ENCODE measurements around the gene PDE1C. TPM values are rescaled to one million over a fixed set of nuclear protein-coding genes. Genes with fewer than 3 reads are reported as not detected.
A peak's percentile ranks its signal among the peaks of the same experiment; 100 is the strongest.

The PDE1C gene
- total and polyA plus RNA-seq, 11 donors = 35.3 to 307 (median 141) TPM

GRCh38 chr7:32072397-32072796, 2.2 kb upstream of the PDE1C start:
- intact Hi-C loops (cut with DNase I) = loop anchor here in 8 of 10 donors (2.0 to 10.0 kb wide), 7 partner anchors 80 to 330 kb away; no protein-coding TSS in a partner anchor
- ATAC-seq = peak in 3 of 4 donors; percentile 9 to 55 (median 47)
- H3K36me3 ChIP-seq = no peaks in the 10 kb centered on the region
- WGBS, 4 donors = 23 to 50% (median 33%) methylated on average over 2 of the region's 2 CpGs
- peak in 1 of 5 donors; percentile 46 for DNase-seq
- TF ChIP-seq POLR2A (IDR thresholded peaks at IDR 0.05) = no peak
- TF ChIP-seq, protein P1, sequence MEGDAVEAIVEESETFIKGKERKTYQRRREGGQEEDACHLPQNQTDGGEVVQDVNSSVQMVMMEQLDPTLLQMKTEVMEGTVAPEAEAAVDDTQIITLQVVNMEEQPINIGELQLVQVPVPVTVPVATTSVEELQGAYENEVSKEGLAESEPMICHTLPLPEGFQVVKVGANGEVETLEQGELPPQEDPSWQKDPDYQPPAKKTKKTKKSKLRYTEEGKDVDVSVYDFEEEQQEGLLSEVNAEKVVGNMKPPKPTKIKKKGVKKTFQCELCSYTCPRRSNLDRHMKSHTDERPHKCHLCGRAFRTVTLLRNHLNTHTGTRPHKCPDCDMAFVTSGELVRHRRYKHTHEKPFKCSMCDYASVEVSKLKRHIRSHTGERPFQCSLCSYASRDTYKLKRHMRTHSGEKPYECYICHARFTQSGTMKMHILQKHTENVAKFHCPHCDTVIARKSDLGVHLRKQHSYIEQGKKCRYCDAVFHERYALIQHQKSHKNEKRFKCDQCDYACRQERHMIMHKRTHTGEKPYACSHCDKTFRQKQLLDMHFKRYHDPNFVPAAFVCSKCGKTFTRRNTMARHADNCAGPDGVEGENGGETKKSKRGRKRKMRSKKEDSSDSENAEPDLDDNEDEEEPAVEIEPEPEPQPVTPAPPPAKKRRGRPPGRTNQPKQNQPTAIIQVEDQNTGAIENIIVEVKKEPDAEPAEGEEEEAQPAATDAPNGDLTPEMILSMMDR (IDR thresholded peaks at IDR 0.05) = peak in 6 of 12 donors; percentile 4 to 29 (median 16)
- peaks cover 0 to 23% (median 0%) of the 10 kb centered on the region in 9 donors for H3K27me3 ChIP-seq
- H3K4me1 ChIP-seq = peaks cover 0 to 37% (median 10%) of the 10 kb centered on the region in 12 donors
- no peaks in the 10 kb centered on the region for H3K9me3 ChIP-seq
- H3K4me3 ChIP-seq = peak overlapping the region in 7 of 12 donors; percentile 63 to 80 (median 67)
- H3K27ac ChIP-seq = peak overlapping the region in 11 of 12 donors; percentile 78 to 97 (median 93)

DNA sequence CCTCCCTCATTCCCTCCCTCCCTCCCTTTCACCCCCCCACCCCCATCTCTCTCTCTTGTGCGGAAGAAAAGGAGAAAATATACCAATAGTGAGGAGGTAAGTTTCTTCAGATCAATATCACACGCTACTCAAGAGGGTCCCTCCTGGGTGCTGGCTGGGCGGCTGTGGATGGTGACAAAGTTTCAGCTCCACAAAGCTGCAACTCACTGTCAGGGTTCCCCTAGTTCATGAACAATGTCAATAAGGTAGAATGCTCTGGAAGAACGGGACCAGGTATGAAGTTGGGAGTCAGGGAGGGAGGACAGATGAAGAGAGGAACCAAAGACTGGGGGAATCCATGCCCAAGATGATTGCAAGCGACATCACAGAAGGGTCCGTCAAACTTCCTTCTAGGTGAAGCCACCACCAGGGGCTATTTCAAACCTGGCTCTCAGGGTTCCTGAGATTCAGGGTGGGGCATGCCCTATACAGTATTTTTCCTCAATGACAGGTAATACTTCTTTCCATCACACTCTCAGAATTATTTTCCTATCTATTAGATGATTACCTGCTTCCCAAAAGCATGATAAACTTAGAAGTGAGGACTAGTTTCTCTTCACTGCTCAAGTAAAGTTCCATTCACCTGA, 1.4 kb upstream of the PDE1C start:
- 21 to 28% (median 27%) methylated on average over 6 of the region's 6 CpGs for WGBS, 4 donors
- H3K4me3 ChIP-seq = peak overlapping the region; percentile 42 to 80 (median 64)
- peak overlapping the region; percentile 78 to 97 (median 92) for H3K27ac ChIP-seq

GRCh38 chr7:32070051-32070405, 179 bp downstream of the PDE1C start:
- Histone ChIP-seq H3K4me3 (peak overlapping the region; percentile 42 to 80 (median 64)), H3K27me3 (peaks cover 0 to 23% (median 0%) of the 10 kb centered on the region in 9 donors), H3K4me1 (peaks cover 0 to 41% (median 6%) of the 10 kb centered on the region in 12 donors), H3K27ac (peak overlapping the region in 11 of 12 donors; percentile 78 to 97 (median 93)), H3K9me3 (no peaks in the 10 kb centered on the region), H3K36me3 (no peaks in the 10 kb centered on the region)
- 11 to 25% (median 19%) methylated on average over 9 of the region's 9 CpGs for WGBS, 4 donors
- DNase-seq (no peak), ATAC-seq (no peak)
- intact Hi-C loops (cut with DNase I) = loop anchor here in 8 of 10 donors (2.0 to 10.0 kb wide), 7 partner anchors 82 to 328 kb away; no protein-coding TSS in a partner anchor
- TF ChIP-seq, protein P1 (IDR thresholded peaks at IDR 0.05) = no peak
- TF ChIP-seq POLR2A (IDR thresholded peaks at IDR 0.05) = no peak

More for the DNA sequence above, 1.4 kb upstream of the PDE1C start:
- peaks cover 0 to 38% (median 8%) of the 10 kb centered on the region in 12 donors for H3K4me1 ChIP-seq
- intact Hi-C loops (cut with DNase I) = loop anchor here in 9 of 10 donors (2.0 to 10.0 kb wide), 8 partner anchors 81 to 329 kb away; no protein-coding TSS in a partner anchor
- ATAC-seq (no peak), DNase-seq (no peak)
- TF ChIP-seq, protein P1 (IDR thresholded peaks at IDR 0.05) = no peak
- no peak for TF ChIP-seq POLR2A (IDR thresholded peaks at IDR 0.05)
- peaks cover 0 to 23% (median 0%) of the 10 kb centered on the region in 9 donors for H3K27me3 ChIP-seq
- H3K36me3 ChIP-seq = no peaks in the 10 kb centered on the region
- no peaks in the 10 kb centered on the region for H3K9me3 ChIP-seq

DNA sequence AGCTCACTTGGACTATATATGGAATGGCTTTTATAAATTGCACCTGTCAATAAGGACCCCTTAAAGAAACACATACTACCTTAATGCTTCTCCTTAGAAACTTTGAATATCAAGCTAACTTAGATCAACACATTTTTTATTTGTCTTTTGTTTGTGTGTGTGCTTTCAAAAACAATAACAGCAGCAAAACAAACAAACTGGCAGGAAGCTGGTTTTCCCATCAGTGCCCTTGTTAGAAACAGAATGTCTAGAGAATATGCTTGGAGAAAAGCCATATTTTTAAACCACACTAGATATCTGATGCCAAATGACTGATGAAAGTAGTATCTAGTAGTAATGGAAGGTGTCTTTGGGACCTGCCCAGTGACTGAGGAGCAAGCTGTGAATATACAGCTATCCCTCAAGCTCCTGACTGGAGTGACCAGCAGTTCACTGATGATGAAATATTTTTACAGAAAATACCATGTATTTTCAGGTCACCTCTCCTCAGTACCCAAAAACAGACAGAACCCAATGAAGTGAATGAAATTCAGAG, 1.0 kb downstream of the PDE1C start:
- Histone ChIP-seq H3K36me3 (no peaks in the 10 kb centered on the region), H3K27me3 (peaks cover 0 to 23% (median 0%) of the 10 kb centered on the region in 9 donors), H3K9me3 (no peaks in the 10 kb centered on the region), H3K4me3 (peak overlapping the region; percentile 42 to 80 (median 64)), H3K4me1 (peaks cover 0 to 36% (median 4%) of the 10 kb centered on the region in 12 donors), H3K27ac (peak overlapping the region; percentile 20 to 97 (median 92))
- DNase-seq (no peak), ATAC-seq (no peak)
- intact Hi-C loops (cut with DNase I) = loop anchor here in 2 of 10 donors (10.0 kb wide), 2 partner anchors 84 to 194 kb away; no protein-coding TSS in a partner anchor
- TF ChIP-seq POLR2A (IDR thresholded peaks at IDR 0.05) = no peak
- TF ChIP-seq, protein P1 (IDR thresholded peaks at IDR 0.05) = no peak
